ENCODE data around the gene TSPYL2. TPM values are rescaled to one million over a fixed set of nuclear protein-coding genes. Genes with fewer than 3 reads are reported as not detected.

The TSPYL2 gene
- total and polyA plus RNA-seq, 2 of the 8 experiments (the other 6 are each of a cell fraction or from before 2014, with no cell fraction given), result 13.4 to 13.7 TPM

DNA sequence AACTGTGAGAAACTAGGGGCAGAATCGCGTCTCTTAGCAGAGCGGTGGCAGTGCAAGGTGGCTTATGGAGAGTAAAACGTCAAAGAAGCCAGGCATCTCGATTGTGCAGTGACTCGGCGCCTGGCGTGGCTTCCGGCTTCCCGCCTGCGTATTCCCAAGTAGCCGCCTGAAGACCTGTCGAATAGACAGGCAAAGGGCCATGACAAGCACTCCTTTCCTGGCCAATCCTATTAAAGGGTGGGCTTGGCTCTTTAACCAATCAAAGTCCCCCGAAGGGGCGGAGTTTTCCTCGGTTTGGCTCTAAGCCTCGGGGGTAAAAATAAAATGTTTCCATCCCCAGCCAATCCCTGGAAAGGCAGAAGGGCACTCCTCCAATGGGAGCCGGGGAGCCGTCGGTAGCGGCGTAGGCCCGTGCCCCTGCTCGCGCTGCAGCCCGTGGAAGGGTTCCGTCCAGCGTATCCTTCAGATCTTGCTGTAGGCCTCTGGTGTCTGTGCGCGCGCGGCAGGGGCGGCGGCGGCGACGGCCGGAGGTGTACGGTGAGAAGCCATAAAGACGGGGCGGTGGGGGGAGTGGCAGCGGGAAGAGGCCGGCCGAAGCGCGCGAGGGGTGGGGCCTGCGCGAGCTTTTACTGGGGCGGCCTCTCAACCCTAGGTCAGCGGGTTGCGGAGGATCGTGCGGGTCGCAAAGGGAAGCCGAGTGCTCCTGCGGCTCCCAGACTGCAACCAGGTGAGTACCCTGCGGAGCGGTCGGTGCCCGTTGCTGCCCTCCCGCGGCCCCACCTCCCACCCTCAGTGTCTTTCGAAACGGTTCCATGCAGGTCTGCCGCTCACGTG lies 11.8 kb downstream of the TSPYL2 start, which contains the start of gene KANTR (continued):
- TF ChIP-seq TBP (IDR thresholded peaks at IDR 0.05; ENCODE audit: low read depth, low read length), result peak; percentile 31; the same call in 1 of the 2 replicates
- peak in 1 of 2 experiments; percentile 18; a peak in 1 of 4 replicates for TF ChIP-seq SIN3A (conservative IDR thresholded peaks at IDR 0.05 in 1 of 2, IDR thresholded peaks at IDR 0.05 in 1 of 2; ENCODE audit: low read depth in 1 of 2, low read length in 2 of 2)
- no peak for TF ChIP-seq BACH1 (IDR thresholded peaks at IDR 0.05; ENCODE audit: low read length)
- TF ChIP-seq EZH2 (IDR thresholded peaks at IDR 0.05; ENCODE audit: low read depth, low read length, severe bottlenecking), result no peak
- no peak for TF ChIP-seq RNF2 (IDR thresholded peaks at IDR 0.05; ENCODE audit: borderline replicate concordance, low read depth, low read length, missing control alignments, poor library complexity, severe bottlenecking)
- TF ChIP-seq POU5F1 (IDR thresholded peaks at IDR 0.05; ENCODE audit: low read depth, low read length), result no peak
- no peak for TF ChIP-seq ZNF274 (IDR thresholded peaks at IDR 0.05; ENCODE audit: borderline replicate concordance, extremely low read depth, low read length)
- TF ChIP-seq FOSL1 (IDR thresholded peaks at IDR 0.05; ENCODE audit: insufficient read depth, low read depth, low read length), result no peak
- no peak; the same call in 1 of the 2 replicates for TF ChIP-seq CREB1 (IDR thresholded peaks at IDR 0.05)
